IMR-90 (cell line): ENCODE results near the gene SLPI. TPM values are rescaled to one million over a fixed set of nuclear protein-coding genes. Genes with fewer than 3 reads are reported as not detected.

Experiments
- ATAC-seq: fragments of 200-7000 bp; cut with Tn5 transposase; 2 replicates; pipeline ENCODE4 v1.9.1; 2020; ENCODE audit warnings: low read depth, mild to moderate bottlenecking, moderate library complexity
- BruUV-seq: library from RNA; stranded (reverse); fragments of 400-500 nt; replicated peaks from 2 replicates; lab custom pipeline; 2021; lab: Mats Ljungman, UMichigan
- CTCF ChIA-PET: fragments of 300-600 bp; formaldehyde crosslinking; extraction: SDS; loops from one replicate; lab custom pipeline; 2021; ENCODE audit warnings: antibody characterized with exemption; lab: Yijun Ruan, JAX
- POLR2A ChIA-PET: fragments of 300-600 bp; sonication (Branson Sonifier 250); formaldehyde crosslinking; loops from one replicate; lab custom pipeline; 2022; ENCODE audit warnings: antibody characterized with exemption; ENCODE audit not compliant: unreplicated experiment; lab: Charles Lee
- DNase-seq: peaks from one replicate; pipeline ENCODE4 v3.0.0; 2013
- H2AFZ ChIP-seq: replicated peaks from 2 replicates; pipeline ENCODE3; 2013; ENCODE audit warnings: low read length, mild to moderate bottlenecking; ENCODE audit not compliant: poor library complexity
- H2AK5ac ChIP-seq: 2 replicates; pipeline ENCODE4 v1.6.1; 2013; ENCODE audit warnings: low read depth, low read length, inconsistent platforms
- H2AK9ac ChIP-seq: replicated peaks from 2 replicates; pipeline ENCODE3; 2013; ENCODE audit warnings: mild to moderate bottlenecking, low read depth, low read length, moderate library complexity; ENCODE audit not compliant: poor library complexity
- H2BK120ac ChIP-seq: 2 replicates; pipeline ENCODE4 v1.6.1; 2013; ENCODE audit warnings: low read depth, low read length, inconsistent platforms
- H2BK15ac ChIP-seq: 3 replicates; pipeline ENCODE4 v1.6.1; 2013; ENCODE audit warnings: low read depth, low read length, inconsistent platforms
- H2BK20ac ChIP-seq: 2 replicates; pipeline ENCODE4 v1.6.1; 2013; ENCODE audit warnings: low read depth, mild to moderate bottlenecking, inconsistent platforms, low read length, moderate library complexity
- H2BK5ac ChIP-seq: 2 replicates; pipeline ENCODE4 v1.6.1; 2013; ENCODE audit warnings: mild to moderate bottlenecking, low read depth, low read length, inconsistent platforms; ENCODE audit not compliant: poor library complexity, severe bottlenecking
- H3K14ac ChIP-seq: replicated peaks from 2 replicates; pipeline ENCODE4 v1.6.1; 2013; ENCODE audit warnings: low read depth, low read length, inconsistent platforms
- H3K18ac ChIP-seq: 2 replicates; pipeline ENCODE4 v1.6.1; 2013; ENCODE audit warnings: low read depth, low read length, control low read depth
- H3K23ac ChIP-seq: 2 replicates; pipeline ENCODE4 v1.6.1; 2013; ENCODE audit warnings: low read depth, low read length, inconsistent platforms
- H3K27ac ChIP-seq: 2 replicates; pipeline ENCODE4 v1.5.1; 2013; ENCODE audit warnings: mild to moderate bottlenecking, control low read depth, low read length; ENCODE audit not compliant: insufficient read depth
- H3K27me3 ChIP-seq: 2 replicates; pipeline ENCODE4 v1.6.1; 2013; ENCODE audit warnings: low read length; ENCODE audit not compliant: control insufficient read depth, insufficient read depth
- H3K36me3 ChIP-seq: 2 replicates; pipeline ENCODE4 v1.6.1; 2013; ENCODE audit warnings: low read length, mixed read lengths; ENCODE audit not compliant: control insufficient read depth, insufficient read depth
- H3K4ac ChIP-seq: 2 replicates; pipeline ENCODE4 v1.6.1; 2013; ENCODE audit warnings: low read depth, low read length, inconsistent platforms
- H3K4me1 ChIP-seq: 2 replicates; pipeline ENCODE4 v1.6.1; 2013; ENCODE audit warnings: low read length, mixed read lengths; ENCODE audit not compliant: control insufficient read depth, insufficient read depth
- H3K4me2 ChIP-seq: 2 replicates; pipeline ENCODE4 v1.6.1; 2013; ENCODE audit warnings: low read depth, mild to moderate bottlenecking, control low read depth, low read length, moderate library complexity
- H3K4me3 ChIP-seq: 2 replicates; pipeline ENCODE4 v1.5.1; 2013; ENCODE audit warnings: low read depth, mild to moderate bottlenecking, control low read depth, low read length, moderate library complexity; ENCODE audit not compliant: insufficient read depth
- H3K56ac ChIP-seq: 2 replicates; pipeline ENCODE4 v1.6.1; 2013; ENCODE audit warnings: low read length, inconsistent platforms; ENCODE audit not compliant: insufficient read depth; ENCODE audit errors: extremely low read depth
- H3K79me1 ChIP-seq, 2 experiments: 2 replicates each; pipeline ENCODE4 v1.6.1; 2013; ENCODE audit warnings: low read length in 2 of 2, inconsistent platforms in 1 of 2, low read depth in 1 of 2
- H3K9ac ChIP-seq: 2 replicates; pipeline ENCODE4 v1.6.1; 2013; ENCODE audit warnings: low read depth, low read length, control low read depth
- H3K9me1 ChIP-seq: 2 replicates; pipeline ENCODE4 v1.6.1; 2013; ENCODE audit warnings: low read length, inconsistent platforms; ENCODE audit not compliant: insufficient read depth
- H3K9me3 ChIP-seq: 2 replicates; pipeline ENCODE4 v1.6.1; 2013; ENCODE audit warnings: low read length; ENCODE audit not compliant: control insufficient read depth, insufficient read depth
- H4K20me1 ChIP-seq: 2 replicates; pipeline ENCODE4 v1.6.1; 2013; ENCODE audit warnings: low read length, inconsistent platforms; ENCODE audit not compliant: insufficient read depth
- H4K5ac ChIP-seq: 2 replicates; pipeline ENCODE4 v1.6.1; 2013; ENCODE audit warnings: mild to moderate bottlenecking, low read depth, low read length, control low read depth
- H4K8ac ChIP-seq, 2 experiments: 2 replicates each; pipeline ENCODE4 v1.6.1; 2013; ENCODE audit warnings: low read depth in 2 of 2, low read length in 2 of 2, control low read depth in 1 of 2, inconsistent platforms in 1 of 2
- H4K91ac ChIP-seq: 2 replicates; pipeline ENCODE4 v1.6.1; 2013; ENCODE audit warnings: low read depth, low read length, inconsistent platforms; ENCODE audit not compliant: insufficient read depth
- BHLHE40 ChIP-seq: fragments of 150-350 bp; IDR thresholded peaks from 2 replicates; pipeline ENCODE4 v1.6.1; 2016; ENCODE audit warnings: mild to moderate bottlenecking, low read depth, low read length
- CEBPB ChIP-seq: IDR thresholded peaks from 2 replicates; pipeline ENCODE4 v1.6.1; 2012; ENCODE audit warnings: low read depth, low read length, improper control_type of control experiment
- CHD1 ChIP-seq: IDR thresholded peaks from 2 replicates; pipeline ENCODE4 v1.6.1; 2012; ENCODE audit warnings: low read depth, low read length, improper control_type of control experiment
- FOS ChIP-seq: fragments of 150-350 bp; IDR thresholded peaks from 2 replicates; pipeline ENCODE4 v1.6.1; 2016; ENCODE audit warnings: low read depth, low read length
- MAFK ChIP-seq: IDR thresholded peaks from 2 replicates; pipeline ENCODE4 v1.6.1; 2012; ENCODE audit warnings: low read depth, low read length, improper control_type of control experiment
- MAZ ChIP-seq: IDR thresholded peaks from 2 replicates; pipeline ENCODE4 v1.6.1; 2012; ENCODE audit warnings: low read depth, mild to moderate bottlenecking, low read length, improper control_type of control experiment, moderate library complexity, borderline replicate concordance
- MXI1 ChIP-seq: IDR thresholded peaks from 2 replicates; pipeline ENCODE4 v1.6.1; 2012; ENCODE audit warnings: low read depth, mild to moderate bottlenecking, low read length, moderate library complexity, borderline replicate concordance
- NFE2L2 ChIP-seq: fragments of 150-350 bp; IDR thresholded peaks from 2 replicates; pipeline ENCODE4 v1.6.1; 2016; ENCODE audit warnings: low read depth, mild to moderate bottlenecking, low read length
- POLR2A ChIP-seq: IDR thresholded peaks from 2 replicates; pipeline ENCODE4 v1.6.1; 2012; ENCODE audit warnings: mild to moderate bottlenecking, low read depth, low read length
- RAD21 ChIP-seq: IDR thresholded peaks from 2 replicates; pipeline ENCODE4 v1.6.1; 2012; ENCODE audit warnings: low read length, improper control_type of control experiment
- RCOR1 ChIP-seq: IDR thresholded peaks from 2 replicates; pipeline ENCODE4 v1.6.1; 2012; ENCODE audit warnings: mild to moderate bottlenecking, low read length, improper control_type of control experiment; ENCODE audit not compliant: insufficient replicate concordance
- RFX5 ChIP-seq: IDR thresholded peaks from 2 replicates; pipeline ENCODE4 v1.8.0; 2012; ENCODE audit warnings: low read depth, mild to moderate bottlenecking, low read length, moderate library complexity
- SMC3 ChIP-seq: fragments of 150-350 bp; IDR thresholded peaks from 2 replicates; pipeline ENCODE4 v1.6.1; 2016; ENCODE audit warnings: low read depth, mild to moderate bottlenecking, antibody characterized with exemption, low read length, moderate library complexity
- USF2 ChIP-seq: fragments of 150-350 bp; IDR thresholded peaks from 2 replicates; pipeline ENCODE4 v1.6.1; 2017; ENCODE audit warnings: mild to moderate bottlenecking, antibody characterized with exemption, low read length, low read depth
- WGBS, 2 experiments: methylation state at CpG; one replicate each; pipeline versions ENCODE4 v1.1.5 to v1.1.7; 2013; ENCODE audit warnings: missing lambda C conversion rate in 2 of 2; ENCODE audit not compliant: insufficient read length in 1 of 2; ENCODE audit errors: extremely low coverage in 2 of 2; 5-methylcytosine and 5-hydroxymethylcytosine counted together
- dilution Hi-C: fragments of 300-500 bp; cut with HindIII; formaldehyde crosslinking; loops from one replicate; pipeline ENCODE4 v1.14.3; 2018; ENCODE audit warnings: low sequenced_read_pairs; ENCODE audit not compliant: unreplicated experiment
- in situ Hi-C: fragments of 300-500 bp; cut with MboI; formaldehyde crosslinking; loops from 3 replicates; pipeline ENCODE4 v1.14.3; 2019; ENCODE audit warnings: low sequenced_read_pairs, inconsistent platforms, mixed read lengths
- intact Hi-C: fragments of 100-400 bp; cut with micrococcal nuclease; formaldehyde crosslinking; loops from 2 replicates; pipeline ENCODE4 v1.10.0; 2022
- polyA plus RNA-seq, 3 experiments: library from polyadenylated mRNA; depleted of rRNA; stranded (reverse); fragments of >200 nt; gene quantifications; 2 replicates each; pipeline ENCODE4 v1.2.3, GENCODE V29; 2012; ENCODE audit warnings: low replicate concordance in 1 of 3
- total RNA-seq: library from RNA; depleted of rRNA; stranded (reverse); fragments of >200 nt; gene quantifications from 2 replicates; pipeline ENCODE4 v1.2.3, GENCODE V29; 2012
- TF ChIP-seq, protein P1 (sequence below): fragments of 150-350 bp; IDR thresholded peaks from 2 replicates; pipeline ENCODE4 v1.6.1; 2016; ENCODE audit warnings: low read depth, mild to moderate bottlenecking, low read length, moderate library complexity, borderline replicate concordance
- TF ChIP-seq, protein P2 (sequence below): conservative IDR thresholded peaks from 2 replicates; pipeline ENCODE4 v1.5.1; 2012; ENCODE audit warnings: mild to moderate bottlenecking, low read depth, low read length, improper control_type of control experiment

SLPI gene
- total and polyA plus RNA-seq, 2 of the 4 experiments (the other 2 are of a cell fraction): not detected

- no peak overlapping the region for H4K91ac ChIP-seq
- H3K23ac ChIP-seq: no peak overlapping the region
- no peak for ATAC-seq
- no peak overlapping the region for H3K4me3 ChIP-seq
- no peak overlapping the region for H3K4ac ChIP-seq
- H3K56ac ChIP-seq: no peak overlapping the region
- H2AFZ ChIP-seq: no peak overlapping the region
- H3K79me1 ChIP-seq: no peaks in the 10 kb centered on the region
- H3K9me1 ChIP-seq: no peaks in the 10 kb centered on the region
- no peaks in the 10 kb centered on the region for H3K36me3 ChIP-seq
- no TSS peak for BruUV-seq
- peaks cover 8% of the 10 kb centered on the region for H3K27me3 ChIP-seq
- no peak overlapping the region for H3K27ac ChIP-seq
- no peaks in the 10 kb centered on the region for H3K9me3 ChIP-seq
- ChIA-PET POLR2A (no interaction called here), CTCF (interaction anchor here (0.7 kb wide), 1 partner anchor 12 kb away, joined by 6 read pairs; no protein-coding TSS in a partner anchor)
- no peak overlapping the region for H2AK9ac ChIP-seq
- no peak overlapping the region for H2BK5ac ChIP-seq
- H4K8ac ChIP-seq: no peak overlapping the region
- intact Hi-C loops (loop anchor here (10.0 kb wide), 1 partner anchor 151 kb away; the partner anchor contains the start of gene WFDC12), dilution Hi-C loops (no loop called here), in situ Hi-C loops (loop anchor here (25.0 kb wide), 1 partner anchor 163 kb away; the partner anchor contains the start of genes KCNS1, WFDC12 and WFDC5)
- WGBS, 2 experiments: no CpG with 5 or more reads among the region's 3 CpGs
- no peak overlapping the region for H4K5ac ChIP-seq
- no peak overlapping the region for H3K9ac ChIP-seq
- TF ChIP-seq NFE2L2: no peak
- TF ChIP-seq MAFK: no peak
- no peak for TF ChIP-seq CEBPB
- TF ChIP-seq RAD21: no peak
- TF ChIP-seq RCOR1: no peak
- TF ChIP-seq, protein P1, sequence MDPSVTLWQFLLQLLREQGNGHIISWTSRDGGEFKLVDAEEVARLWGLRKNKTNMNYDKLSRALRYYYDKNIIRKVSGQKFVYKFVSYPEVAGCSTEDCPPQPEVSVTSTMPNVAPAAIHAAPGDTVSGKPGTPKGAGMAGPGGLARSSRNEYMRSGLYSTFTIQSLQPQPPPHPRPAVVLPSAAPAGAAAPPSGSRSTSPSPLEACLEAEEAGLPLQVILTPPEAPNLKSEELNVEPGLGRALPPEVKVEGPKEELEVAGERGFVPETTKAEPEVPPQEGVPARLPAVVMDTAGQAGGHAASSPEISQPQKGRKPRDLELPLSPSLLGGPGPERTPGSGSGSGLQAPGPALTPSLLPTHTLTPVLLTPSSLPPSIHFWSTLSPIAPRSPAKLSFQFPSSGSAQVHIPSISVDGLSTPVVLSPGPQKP: no peak
- TF ChIP-seq USF2: no peak
- TF ChIP-seq CHD1: no peak
- no peak for TF ChIP-seq SMC3
- no peak for TF ChIP-seq MAZ
- TF ChIP-seq, protein P2, sequence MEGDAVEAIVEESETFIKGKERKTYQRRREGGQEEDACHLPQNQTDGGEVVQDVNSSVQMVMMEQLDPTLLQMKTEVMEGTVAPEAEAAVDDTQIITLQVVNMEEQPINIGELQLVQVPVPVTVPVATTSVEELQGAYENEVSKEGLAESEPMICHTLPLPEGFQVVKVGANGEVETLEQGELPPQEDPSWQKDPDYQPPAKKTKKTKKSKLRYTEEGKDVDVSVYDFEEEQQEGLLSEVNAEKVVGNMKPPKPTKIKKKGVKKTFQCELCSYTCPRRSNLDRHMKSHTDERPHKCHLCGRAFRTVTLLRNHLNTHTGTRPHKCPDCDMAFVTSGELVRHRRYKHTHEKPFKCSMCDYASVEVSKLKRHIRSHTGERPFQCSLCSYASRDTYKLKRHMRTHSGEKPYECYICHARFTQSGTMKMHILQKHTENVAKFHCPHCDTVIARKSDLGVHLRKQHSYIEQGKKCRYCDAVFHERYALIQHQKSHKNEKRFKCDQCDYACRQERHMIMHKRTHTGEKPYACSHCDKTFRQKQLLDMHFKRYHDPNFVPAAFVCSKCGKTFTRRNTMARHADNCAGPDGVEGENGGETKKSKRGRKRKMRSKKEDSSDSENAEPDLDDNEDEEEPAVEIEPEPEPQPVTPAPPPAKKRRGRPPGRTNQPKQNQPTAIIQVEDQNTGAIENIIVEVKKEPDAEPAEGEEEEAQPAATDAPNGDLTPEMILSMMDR: no peak
- TF ChIP-seq BHLHE40: no peak
- no peak for TF ChIP-seq MXI1
- no peak for TF ChIP-seq FOS
- no peak for TF ChIP-seq RFX5
- no peak for TF ChIP-seq POLR2A
- no peaks in the 10 kb centered on the region for H3K4me1 ChIP-seq
- H2BK15ac ChIP-seq: no peak overlapping the region
- no peak overlapping the region for H2BK120ac ChIP-seq
- no peak overlapping the region for H3K4me2 ChIP-seq
- H2AK5ac ChIP-seq: no peak overlapping the region
- no peaks in the 10 kb centered on the region for H4K20me1 ChIP-seq
- no peak for DNase-seq
- no peak overlapping the region for H2BK20ac ChIP-seq
- no peak overlapping the region for H3K14ac ChIP-seq
- H3K18ac ChIP-seq: no peak overlapping the region
These were observed 21.0 kb upstream of the SLPI start for GRCh38 chr20:45275338-45275737.
